Immature natural killer cell (primary cell): ENCODE measurements around the gene HADHB. TPM values are rescaled to one million over a fixed set of nuclear protein-coding genes. Genes with fewer than 3 reads are reported as not detected.

Source experiments
- DNase-seq, 3 donors: peaks; one replicate each; pipeline ENCODE4 v3.0.0; 2022; ENCODE audit warnings: mixed read lengths in 1 of 3
- H3K27ac Mint-ChIP-seq, 6 donors: one replicate each; pipeline ENCODE4 v1.8.0; 2020; ENCODE audit warnings: mixed read lengths in 6 of 6, mild to moderate bottlenecking in 5 of 6, inconsistent platforms in 4 of 6, moderate library complexity in 3 of 6
- H3K27me3 Mint-ChIP-seq, 3 donors: one replicate each; pipeline ENCODE4 v1.8.0; 2020 to 2021; ENCODE audit warnings: low read depth in 3 of 3, mild to moderate bottlenecking in 3 of 3, mixed read lengths in 3 of 3, moderate library complexity in 3 of 3, inconsistent platforms in 1 of 3
- H3K36me3 Mint-ChIP-seq, 3 donors: one replicate each; pipeline ENCODE4 v1.8.0; 2020; ENCODE audit warnings: mixed read lengths in 3 of 3, inconsistent platforms in 2 of 3, mild to moderate bottlenecking in 2 of 3
- H3K4me1 Mint-ChIP-seq, 2 donors: one replicate each; pipeline ENCODE4 v1.8.0; 2020; ENCODE audit warnings: inconsistent platforms in 2 of 2, mild to moderate bottlenecking in 2 of 2, mixed read lengths in 2 of 2, moderate library complexity in 1 of 2
- H3K4me3 Mint-ChIP-seq, 5 donors: one replicate each; pipeline ENCODE4 v1.8.0; 2020; ENCODE audit warnings: mild to moderate bottlenecking in 5 of 5, mixed read lengths in 5 of 5, inconsistent platforms in 3 of 5, moderate library complexity in 3 of 5
- H3K9me3 Mint-ChIP-seq, 6 donors: one replicate each; pipeline ENCODE4 v1.8.0; 2020; ENCODE audit warnings: mild to moderate bottlenecking in 6 of 6, mixed read lengths in 6 of 6, inconsistent platforms in 4 of 6, moderate library complexity in 3 of 6
- polyA plus RNA-seq, 3 donors: library from polyadenylated mRNA; unstranded; fragments of 300-500 nt; fragmentation: Illumina TruSeq; gene quantifications; one replicate each; pipeline ENCODE4 v1.2.3, GENCODE V29; 2021

The HADHB gene
- 10 to 100 TPM; 72.3 to 96.8 (median 74.9) TPM for polyA plus RNA-seq

- H3K9me3 Mint-ChIP-seq: no peaks in the 10 kb centered on the region
- H3K4me3 Mint-ChIP-seq: peak within 1 kb of the TSS; percentile 95 to 100 (median 99)
- peaks cover 59 to 71% of the 10 kb centered on the region in 2 donors for H3K4me1 Mint-ChIP-seq
- H3K27me3 Mint-ChIP-seq: peaks cover 5 to 14% (median 13%) of the 10 kb centered on the region in 3 donors
- no peaks in the 10 kb centered on the region for H3K36me3 Mint-ChIP-seq
- peak; percentile 89 to 92 (median 91) for DNase-seq
- H3K27ac Mint-ChIP-seq: peak within 1 kb of the TSS; percentile 94 to 100 (median 99)
These were observed at the start of gene HADHB, which contains the start of gene HADHA for GRCh38 chr2:26244309-26245230. TSS of gene HADHB (plus strand) at chr2:26244939. CDS start at chr2:26254255, 9,316 bp downstream. TSS of gene HADHA (minus strand) at chr2:26244632. CDS start at chr2:26244596, 36 bp downstream.

GRCh38 chr2:26195040-26195984, 49.4 kb upstream of the HADHB start:
- Mint-ChIP-seq H3K4me3 (no peak overlapping the region), H3K9me3 (no peaks in the 10 kb centered on the region), H3K27ac (no peak overlapping the region), H3K27me3 (peaks cover 0 to 4% (median 0%) of the 10 kb centered on the region in 3 donors), H3K4me1 (no peaks in the 10 kb centered on the region), H3K36me3 (peaks cover 11 to 62% (median 25%) of the 10 kb centered on the region in 3 donors)
- no peak for DNase-seq

GRCh38 chr2:26196683-26197418, 47.9 kb upstream of the HADHB start:
- no peaks in the 10 kb centered on the region for H3K9me3 Mint-ChIP-seq
- H3K36me3 Mint-ChIP-seq: peaks cover 20 to 65% (median 30%) of the 10 kb centered on the region in 3 donors
- DNase-seq: no peak
- no peak overlapping the region for H3K4me3 Mint-ChIP-seq
- peaks cover 0 to 4% (median 0%) of the 10 kb centered on the region in 3 donors for H3K27me3 Mint-ChIP-seq
- peak overlapping the region in 1 of 6 donors; percentile 18 for H3K27ac Mint-ChIP-seq
- H3K4me1 Mint-ChIP-seq: no peaks in the 10 kb centered on the region

GRCh38 chr2:26197516-26197915, 47.2 kb upstream of the HADHB start:
- peaks cover 20 to 69% (median 30%) of the 10 kb centered on the region in 3 donors for H3K36me3 Mint-ChIP-seq
- no peak overlapping the region for H3K4me3 Mint-ChIP-seq
- DNase-seq: no peak
- H3K27ac Mint-ChIP-seq: no peak overlapping the region
- H3K4me1 Mint-ChIP-seq: no peaks in the 10 kb centered on the region
- peaks cover 0 to 2% (median 0%) of the 10 kb centered on the region in 3 donors for H3K27me3 Mint-ChIP-seq
- no peaks in the 10 kb centered on the region for H3K9me3 Mint-ChIP-seq

GRCh38 chr2:26202981-26203490, 41.7 kb upstream of the HADHB start:
- Mint-ChIP-seq H3K4me3 (no peak overlapping the region), H3K27ac (no peak overlapping the region), H3K9me3 (no peaks in the 10 kb centered on the region), H3K27me3 (peaks cover 0 to 2% (median 0%) of the 10 kb centered on the region in 3 donors), H3K36me3 (peaks cover 29 to 61% (median 33%) of the 10 kb centered on the region in 3 donors), H3K4me1 (no peaks in the 10 kb centered on the region)
- DNase-seq: no peak

- no peak overlapping the region for H3K27ac Mint-ChIP-seq
- no peaks in the 10 kb centered on the region for H3K4me1 Mint-ChIP-seq
- no peaks in the 10 kb centered on the region for H3K9me3 Mint-ChIP-seq
- H3K36me3 Mint-ChIP-seq: peaks cover 35 to 64% (median 40%) of the 10 kb centered on the region in 3 donors
- no peaks in the 10 kb centered on the region for H3K27me3 Mint-ChIP-seq
- H3K4me3 Mint-ChIP-seq: no peak overlapping the region
- no peak for DNase-seq
These were observed 40.8 kb upstream of the HADHB start for GRCh38 chr2:26203906-26204305.

GRCh38 chr2:26212011-26212410, 32.7 kb upstream of the HADHB start:
- Mint-ChIP-seq H3K27ac (no peak overlapping the region), H3K36me3 (peaks cover 32 to 73% (median 53%) of the 10 kb centered on the region in 3 donors)

GRCh38 chr2:26214759-26215158, 30.0 kb upstream of the HADHB start:
- peaks cover 24 to 62% (median 37%) of the 10 kb centered on the region in 3 donors for H3K36me3 Mint-ChIP-seq
- H3K27ac Mint-ChIP-seq: no peak overlapping the region

More at GRCh38 chr2:26212011-26212410, 32.7 kb upstream of the HADHB start:
- no peak for DNase-seq
- Mint-ChIP-seq H3K4me3 (no peak overlapping the region), H3K9me3 (no peaks in the 10 kb centered on the region), H3K27me3 (no peaks in the 10 kb centered on the region), H3K4me1 (peaks cover under 1 to 8% of the 10 kb centered on the region in 2 donors)

GRCh38 chr2:26215833-26216232, 28.9 kb upstream of the HADHB start:
- Mint-ChIP-seq H3K4me3 (no peak overlapping the region), H3K9me3 (peaks cover 0 to 1% (median 0%) of the 10 kb centered on the region in 6 donors), H3K27ac (peak overlapping the region in 1 of 6 donors; percentile 42), H3K4me1 (peaks cover 1 to 8% of the 10 kb centered on the region in 2 donors), H3K36me3 (peaks cover 24 to 56% (median 34%) of the 10 kb centered on the region in 3 donors), H3K27me3 (no peaks in the 10 kb centered on the region)
- no peak for DNase-seq

More at GRCh38 chr2:26214759-26215158, 30.0 kb upstream of the HADHB start:
- Mint-ChIP-seq H3K4me3 (no peak overlapping the region), H3K27me3 (no peaks in the 10 kb centered on the region), H3K4me1 (peaks cover 1 to 8% of the 10 kb centered on the region in 2 donors), H3K9me3 (peaks cover 0 to 1% (median 0%) of the 10 kb centered on the region in 6 donors)
- no peak for DNase-seq

GRCh38 chr2:26216587-26216986, 28.2 kb upstream of the HADHB start:
- no peaks in the 10 kb centered on the region for H3K27me3 Mint-ChIP-seq
- H3K4me3 Mint-ChIP-seq: no peak overlapping the region
- no peak for DNase-seq
- H3K36me3 Mint-ChIP-seq: peaks cover 23 to 49% (median 29%) of the 10 kb centered on the region in 3 donors
- peaks cover 0 to 1% (median 0%) of the 10 kb centered on the region in 6 donors for H3K9me3 Mint-ChIP-seq
- no peak overlapping the region for H3K27ac Mint-ChIP-seq
- peaks cover 1 to 8% of the 10 kb centered on the region in 2 donors for H3K4me1 Mint-ChIP-seq

- no peak for DNase-seq
- H3K4me1 Mint-ChIP-seq: peaks cover 1 to 8% of the 10 kb centered on the region in 2 donors
- H3K36me3 Mint-ChIP-seq: peaks cover 17 to 40% (median 23%) of the 10 kb centered on the region in 3 donors
- H3K9me3 Mint-ChIP-seq: peaks cover 0 to 1% (median 0%) of the 10 kb centered on the region in 6 donors
- H3K27me3 Mint-ChIP-seq: no peaks in the 10 kb centered on the region
- no peak overlapping the region for H3K27ac Mint-ChIP-seq
- H3K4me3 Mint-ChIP-seq: no peak overlapping the region
These were observed 27.0 kb upstream of the HADHB start for GRCh38 chr2:26217720-26218119.

- Mint-ChIP-seq H3K27ac (no peak overlapping the region), H3K4me1 (no peaks in the 10 kb centered on the region), H3K9me3 (no peaks in the 10 kb centered on the region), H3K4me3 (no peak overlapping the region), H3K36me3 (peaks cover 14 to 23% (median 17%) of the 10 kb centered on the region in 3 donors), H3K27me3 (no peaks in the 10 kb centered on the region)
- no peak for DNase-seq
These were observed 21.7 kb upstream of the HADHB start for GRCh38 chr2:26223018-26223417.
